Measurements from ENCODE around the gene ITPRIP. TPM values are rescaled to one million over a fixed set of nuclear protein-coding genes. Genes with fewer than 3 reads are reported as not detected.

The ITPRIP gene, protein sequence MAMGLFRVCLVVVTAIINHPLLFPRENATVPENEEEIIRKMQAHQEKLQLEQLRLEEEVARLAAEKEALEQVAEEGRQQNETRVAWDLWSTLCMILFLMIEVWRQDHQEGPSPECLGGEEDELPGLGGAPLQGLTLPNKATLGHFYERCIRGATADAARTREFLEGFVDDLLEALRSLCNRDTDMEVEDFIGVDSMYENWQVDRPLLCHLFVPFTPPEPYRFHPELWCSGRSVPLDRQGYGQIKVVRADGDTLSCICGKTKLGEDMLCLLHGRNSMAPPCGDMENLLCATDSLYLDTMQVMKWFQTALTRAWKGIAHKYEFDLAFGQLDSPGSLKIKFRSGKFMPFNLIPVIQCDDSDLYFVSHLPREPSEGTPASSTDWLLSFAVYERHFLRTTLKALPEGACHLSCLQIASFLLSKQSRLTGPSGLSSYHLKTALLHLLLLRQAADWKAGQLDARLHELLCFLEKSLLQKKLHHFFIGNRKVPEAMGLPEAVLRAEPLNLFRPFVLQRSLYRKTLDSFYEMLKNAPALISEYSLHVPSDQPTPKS
- 57.4 and 62.5 TPM in 2 replicates for total RNA-seq

GRCh38 chr10:104337985-104338735 is at the start of gene ITPRIP:
Gene ITPRIP, minus strand, starts transcription at chr10:104338465. Its CDS starts 22,414 bp downstream, at chr10:104316051.

GRCh38 chr10:104353325-104354048 is 15.2 kb upstream of the ITPRIP start, which contains the start of gene CFAP58:
Gene CFAP58, plus strand, starts transcription at chr10:104353833. Its CDS starts 65 bp downstream, at chr10:104353898.

GRCh38 chr10:104268713-104269645 is 69.3 kb downstream of the ITPRIP start, which contains the start of gene GSTO2:
Gene GSTO2, plus strand, starts transcription at chr10:104269184. Its CDS starts 5,732 bp downstream, at chr10:104274916.

Other genes starting within 250 kb of the ITPRIP start
- 13.3 and 13.7 TPM in 2 replicates for gene SFR1, start 216.3 kb downstream of the ITPRIP start, total RNA-seq
- 0.15 TPM in 1 of 2 replicates, not detected in the other for gene CFAP43, start 106.1 kb downstream of the ITPRIP start, total RNA-seq
- 454 and 515 TPM in 2 replicates for gene GSTO1, start 83.6 kb downstream of the ITPRIP start, total RNA-seq
- 0.30 and 0.33 TPM in 2 replicates for gene GSTO2, start 69.3 kb downstream of the ITPRIP start, total RNA-seq
- gene CFAP58, start 15.4 kb upstream of the ITPRIP start, total RNA-seq: 0.39 and 0.67 TPM in 2 replicates

Measured in mammary microvascular endothelial cell (primary cell).